Glutamatergic neuron (in vitro differentiated cells): ENCODE data around the gene PTAR1. TPM values are rescaled to one million over a fixed set of nuclear protein-coding genes. Genes with fewer than 3 reads are reported as not detected.
"Not testable (repeated sequence)": the region's sequence is repeated elsewhere in the genome, so short reads cannot be mapped to it uniquely, and the experiment has no call there.

Source experiments
- DNase-seq: peaks from one replicate; pipeline ENCODE4 v3.0.0; 2022
- H3K27ac Mint-ChIP-seq: one replicate; pipeline ENCODE4 v1.8.0; 2020; ENCODE audit warnings: mild to moderate bottlenecking, mixed read lengths, inconsistent platforms; ENCODE audit not compliant: unreplicated experiment
- H3K27me3 Mint-ChIP-seq: one replicate; pipeline ENCODE4 v1.8.0; 2020; ENCODE audit warnings: mild to moderate bottlenecking, moderate library complexity, mixed read lengths, inconsistent platforms; ENCODE audit not compliant: unreplicated experiment
- H3K36me3 Mint-ChIP-seq: one replicate; pipeline ENCODE4 v1.8.0; 2020; ENCODE audit warnings: mild to moderate bottlenecking, mixed read lengths, inconsistent platforms; ENCODE audit not compliant: unreplicated experiment
- H3K4me1 Mint-ChIP-seq: one replicate; pipeline ENCODE4 v1.8.0; 2020; ENCODE audit warnings: mild to moderate bottlenecking, low read depth, mixed read lengths, inconsistent platforms; ENCODE audit not compliant: unreplicated experiment
- H3K4me3 Mint-ChIP-seq: one replicate; pipeline ENCODE4 v1.8.0; 2020; ENCODE audit warnings: mild to moderate bottlenecking, mixed read lengths, inconsistent platforms; ENCODE audit not compliant: unreplicated experiment
- H3K9me3 Mint-ChIP-seq: one replicate; pipeline ENCODE4 v1.8.0; 2020; ENCODE audit warnings: mild to moderate bottlenecking, moderate library complexity, mixed read lengths, inconsistent platforms; ENCODE audit not compliant: unreplicated experiment
- total RNA-seq: library from RNA; stranded (reverse); fragmentation: NEBNext Ultra II Directional; extraction: Animal tissue kit (Norgen Biotek cat#: 25700); gene quantifications from one replicate; pipeline ENCODE4 v1.2.1, GENCODE V29; 2021; ENCODE audit not compliant: unreplicated experiment
- TF ChIP-seq, protein P1 (sequence below): fragments of 200-600 bp; sonication (generic); IDR thresholded peaks from one replicate; pipeline ENCODE4 v1.5.0; 2021; ENCODE audit not compliant: partially characterized antibody, unreplicated experiment

PTAR1 gene
- total RNA-seq, 1 donor from 2014 or later = 49.9 TPM

DNA sequence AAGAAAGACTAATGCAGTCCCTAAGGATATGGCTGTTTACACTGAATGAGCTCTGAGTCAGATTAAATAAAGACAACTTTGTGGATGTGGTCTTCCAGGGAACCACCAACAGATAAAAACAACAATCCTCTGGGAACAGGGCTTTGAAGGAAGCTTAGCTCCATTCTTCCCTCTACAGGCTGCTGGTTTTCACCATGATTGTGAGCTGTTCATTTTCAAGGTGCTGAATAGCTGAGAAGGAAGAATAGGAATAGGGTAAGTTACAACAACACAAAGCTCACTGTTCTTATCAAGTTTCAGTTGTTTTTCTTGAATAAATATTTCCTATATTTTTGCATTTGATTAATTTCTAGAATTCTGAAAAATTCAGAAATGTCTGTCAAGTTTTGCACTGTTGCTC, 25.9 kb upstream of the PTAR1 start:
- no peak for DNase-seq
- TF ChIP-seq, protein P1, sequence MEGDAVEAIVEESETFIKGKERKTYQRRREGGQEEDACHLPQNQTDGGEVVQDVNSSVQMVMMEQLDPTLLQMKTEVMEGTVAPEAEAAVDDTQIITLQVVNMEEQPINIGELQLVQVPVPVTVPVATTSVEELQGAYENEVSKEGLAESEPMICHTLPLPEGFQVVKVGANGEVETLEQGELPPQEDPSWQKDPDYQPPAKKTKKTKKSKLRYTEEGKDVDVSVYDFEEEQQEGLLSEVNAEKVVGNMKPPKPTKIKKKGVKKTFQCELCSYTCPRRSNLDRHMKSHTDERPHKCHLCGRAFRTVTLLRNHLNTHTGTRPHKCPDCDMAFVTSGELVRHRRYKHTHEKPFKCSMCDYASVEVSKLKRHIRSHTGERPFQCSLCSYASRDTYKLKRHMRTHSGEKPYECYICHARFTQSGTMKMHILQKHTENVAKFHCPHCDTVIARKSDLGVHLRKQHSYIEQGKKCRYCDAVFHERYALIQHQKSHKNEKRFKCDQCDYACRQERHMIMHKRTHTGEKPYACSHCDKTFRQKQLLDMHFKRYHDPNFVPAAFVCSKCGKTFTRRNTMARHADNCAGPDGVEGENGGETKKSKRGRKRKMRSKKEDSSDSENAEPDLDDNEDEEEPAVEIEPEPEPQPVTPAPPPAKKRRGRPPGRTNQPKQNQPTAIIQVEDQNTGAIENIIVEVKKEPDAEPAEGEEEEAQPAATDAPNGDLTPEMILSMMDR = no peak
- Mint-ChIP-seq H3K27ac (no peak overlapping the region), H3K36me3 (no peaks in the 10 kb centered on the region), H3K4me3 (no peak overlapping the region), H3K4me1 (no peaks in the 10 kb centered on the region), H3K9me3 (peaks cover 2% of the 10 kb centered on the region), H3K27me3 (no peaks in the 10 kb centered on the region)

DNA sequence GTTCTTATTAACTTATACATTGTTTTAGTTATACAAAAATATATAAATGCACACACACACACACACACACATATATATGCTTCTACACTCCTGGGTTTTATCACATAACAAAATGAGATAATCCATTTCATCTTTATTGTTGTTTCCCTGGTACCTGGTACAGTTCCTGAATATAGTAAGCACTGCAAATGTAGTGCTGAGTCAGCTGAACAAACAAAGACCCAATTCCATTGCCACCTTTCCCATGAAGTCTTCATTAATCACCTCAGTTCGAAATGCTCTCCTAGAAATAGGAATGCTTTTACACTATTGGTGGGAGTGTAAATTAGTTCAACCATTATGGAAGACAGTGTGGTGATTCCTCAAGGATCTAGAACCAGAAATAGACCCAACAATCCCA, 13.4 kb upstream of the PTAR1 start:
- no peaks in the 10 kb centered on the region for H3K4me1 Mint-ChIP-seq

DNA sequence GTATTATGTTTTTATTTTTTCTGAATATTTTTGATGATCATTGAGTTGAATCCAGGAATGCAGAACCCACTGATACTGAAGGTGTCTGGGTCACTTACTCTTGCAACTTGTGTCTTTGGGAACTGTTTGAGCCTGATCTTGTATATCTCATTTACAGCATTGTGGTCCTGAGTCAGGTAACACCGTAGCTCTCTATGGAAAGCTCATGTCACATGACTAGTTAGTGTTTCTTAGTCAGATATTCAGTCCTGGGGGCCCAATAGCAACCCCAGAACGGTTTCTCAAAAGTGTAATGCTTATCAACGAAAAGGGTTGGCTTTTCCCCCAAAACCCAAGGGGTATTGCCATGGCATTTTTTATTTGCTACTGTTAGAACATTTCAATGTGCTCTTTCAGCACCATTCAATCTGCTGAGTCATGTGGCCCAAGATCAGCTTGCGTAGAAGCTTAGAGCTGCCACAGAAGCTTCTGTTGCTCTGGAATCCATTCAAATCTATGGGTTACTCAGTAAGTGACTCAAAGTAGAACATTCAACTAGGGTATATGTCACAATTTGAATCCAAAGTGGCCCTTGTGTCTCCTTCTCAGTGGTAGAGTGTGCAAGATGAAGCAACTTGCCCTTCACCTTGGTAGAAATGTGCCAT, 12.1 kb upstream of the PTAR1 start:
- Mint-ChIP-seq H3K9me3 (no peaks in the 10 kb centered on the region), H3K27ac (no peak overlapping the region), H3K4me3 (no peak overlapping the region), H3K27me3 (no peaks in the 10 kb centered on the region), H3K36me3 (peaks cover 12% of the 10 kb centered on the region), H3K4me1 (no peaks in the 10 kb centered on the region)
- TF ChIP-seq, protein P1 = no peak
- DNase-seq = no peak

More for the DNA sequence above, 13.4 kb upstream of the PTAR1 start:
- H3K27me3 Mint-ChIP-seq = no peaks in the 10 kb centered on the region
- H3K4me3 Mint-ChIP-seq = no peak overlapping the region
- peaks cover 12% of the 10 kb centered on the region for H3K36me3 Mint-ChIP-seq
- no peak for DNase-seq
- no peaks in the 10 kb centered on the region for H3K9me3 Mint-ChIP-seq
- H3K27ac Mint-ChIP-seq = no peak overlapping the region
- TF ChIP-seq, protein P1 = no peak

DNA sequence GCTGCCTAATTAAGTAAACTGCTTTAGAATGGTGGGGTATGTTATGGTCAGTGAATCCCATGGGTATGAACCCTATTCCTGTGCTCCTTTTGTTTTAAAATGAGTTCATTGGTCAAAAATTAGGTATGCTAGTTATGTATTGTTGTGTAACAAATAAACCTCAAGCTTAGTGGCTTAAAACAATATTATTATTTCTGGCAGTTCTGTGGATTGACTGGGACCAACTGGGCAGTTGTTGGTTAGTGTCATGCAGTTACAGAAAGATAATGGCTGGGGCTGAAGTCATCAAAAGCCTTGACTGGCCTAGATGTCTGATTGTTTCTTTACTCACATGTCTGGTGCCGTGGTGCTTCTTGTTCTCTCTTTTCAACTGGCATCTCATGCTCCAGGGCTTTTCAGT, 8.9 kb upstream of the PTAR1 start:
- Mint-ChIP-seq H3K4me1 (peaks cover 3% of the 10 kb centered on the region), H3K27ac (no peak overlapping the region)

DNA sequence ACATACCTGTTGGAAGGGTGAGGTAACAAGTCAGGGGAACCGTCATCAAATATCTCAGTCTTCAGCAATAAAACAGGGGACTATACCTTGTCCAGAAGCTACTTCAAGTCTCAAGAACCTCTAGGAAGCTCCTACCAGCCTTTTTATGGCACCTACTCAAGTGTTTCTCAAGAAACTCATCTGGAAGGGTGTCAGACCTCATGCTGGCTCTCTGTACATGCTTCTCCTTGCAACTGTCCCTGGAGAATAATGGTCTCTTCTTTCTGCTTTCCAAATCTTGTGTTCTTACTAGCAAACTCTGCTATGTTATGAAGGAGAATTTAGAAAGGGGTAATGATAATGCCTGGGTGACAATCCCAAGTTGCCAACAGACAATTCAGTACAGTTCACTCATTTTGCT, 8.3 kb upstream of the PTAR1 start:
- H3K27me3 Mint-ChIP-seq = no peaks in the 10 kb centered on the region
- TF ChIP-seq, protein P1 = no peak
- DNase-seq = no peak
- no peak overlapping the region for H3K27ac Mint-ChIP-seq
- peaks cover 12% of the 10 kb centered on the region for H3K36me3 Mint-ChIP-seq
- H3K4me3 Mint-ChIP-seq = no peak overlapping the region
- H3K4me1 Mint-ChIP-seq = peaks cover 3% of the 10 kb centered on the region
- no peaks in the 10 kb centered on the region for H3K9me3 Mint-ChIP-seq

More for the DNA sequence above, 8.9 kb upstream of the PTAR1 start:
- Mint-ChIP-seq H3K27me3 (no peaks in the 10 kb centered on the region), H3K36me3 (peaks cover 12% of the 10 kb centered on the region), H3K4me3 (no peak overlapping the region), H3K9me3 (no peaks in the 10 kb centered on the region)
- TF ChIP-seq, protein P1 = no peak
- DNase-seq = no peak

DNA sequence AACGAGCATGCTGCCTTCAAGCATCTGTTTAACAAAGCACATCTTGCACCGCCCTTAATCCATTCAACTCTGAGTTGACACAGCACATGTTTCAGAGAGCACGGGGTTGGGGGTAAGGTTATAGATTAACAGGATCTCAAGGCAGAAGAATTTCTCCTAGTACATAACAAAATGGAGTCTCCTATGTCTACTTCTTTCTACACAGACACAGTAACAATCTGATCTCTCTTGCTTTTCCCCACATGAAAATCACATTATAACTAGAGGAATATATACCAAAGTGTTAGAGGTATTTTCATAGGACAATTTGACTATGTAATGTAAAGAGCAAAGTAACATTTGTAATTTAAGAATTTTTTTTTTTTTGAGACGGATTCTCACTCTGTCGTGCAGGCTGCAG, 4.1 kb upstream of the PTAR1 start:
- not testable (repeated sequence) for H3K36me3 Mint-ChIP-seq, DNase-seq, H3K4me1 Mint-ChIP-seq, H3K9me3 Mint-ChIP-seq, H3K27me3 Mint-ChIP-seq
- H3K27ac Mint-ChIP-seq = peak overlapping the region; percentile 87
- H3K4me3 Mint-ChIP-seq = peak overlapping the region; percentile 77
